Lung (tissue), 12 donors: ENCODE measurements around the gene TOMM70. TPM values are rescaled to one million over a fixed set of nuclear protein-coding genes. Genes with fewer than 3 reads are reported as not detected.

ENCODE experiments used
- ATAC-seq: fragments of 200-7000 bp; cut with Tn5 transposase; one replicate; pipeline ENCODE4 v1.9.1; 2020; ENCODE audit warnings: moderate number of reproducible peaks; ENCODE audit not compliant: insufficient read depth, low FRiP score
- DNase-seq, 3 donors: peaks; one replicate each; pipeline ENCODE4 v3.0.0-alpha.2; 2013 to 2017
- H3K27ac ChIP-seq, 2 donors: one replicate each; pipeline ENCODE4 v1.5.1; 2013; ENCODE audit warnings: mild to moderate bottlenecking in 2 of 2, moderate library complexity in 2 of 2, control low read depth in 1 of 2, inconsistent platforms in 1 of 2, low read depth in 1 of 2, low read length in 1 of 2
- H3K27me3 ChIP-seq, 3 donors: one replicate each; pipeline ENCODE4 v1.5.1; 2013; ENCODE audit warnings: low read length in 2 of 3; ENCODE audit not compliant: control insufficient read depth in 3 of 3, insufficient read depth in 3 of 3
- H3K36me3 ChIP-seq, 4 donors: one replicate each; pipeline ENCODE4 v1.5.1; 2013; ENCODE audit warnings: low read length in 4 of 4, mild to moderate bottlenecking in 1 of 4, moderate library complexity in 1 of 4; ENCODE audit not compliant: control insufficient read depth in 4 of 4, insufficient read depth in 4 of 4
- H3K4me1 ChIP-seq, 5 donors: one replicate each; pipeline ENCODE4 v1.5.1; 2013; ENCODE audit warnings: low read length in 5 of 5, mild to moderate bottlenecking in 2 of 5, moderate library complexity in 1 of 5; ENCODE audit not compliant: control insufficient read depth in 5 of 5, insufficient read depth in 5 of 5
- H3K4me3 ChIP-seq: one replicate; pipeline ENCODE4 v1.5.1; 2013; ENCODE audit warnings: mild to moderate bottlenecking, control low read depth, moderate library complexity
- H3K9ac ChIP-seq, 2 donors: one replicate each; pipeline ENCODE4 v1.5.1; 2013; ENCODE audit warnings: low read length in 2 of 2, control low read depth in 1 of 2; ENCODE audit not compliant: insufficient read depth in 1 of 2
- H3K9me3 ChIP-seq, 4 donors: one replicate each; pipeline ENCODE4 v1.5.1; 2013; ENCODE audit warnings: low read length in 3 of 4, mild to moderate bottlenecking in 1 of 4, moderate library complexity in 1 of 4; ENCODE audit not compliant: control insufficient read depth in 4 of 4, insufficient read depth in 3 of 4
- WGBS, 2 donors: extraction: QIAGEN DNeasy Blood & Tissue Kit; methylation state at CpG; one replicate each; pipeline ENCODE4 v1.1.7; 2013; 5-methylcytosine and 5-hydroxymethylcytosine counted together
- polyA plus RNA-seq, 2 donors: library from polyadenylated mRNA; stranded (reverse); fragments of 200-250 nt; gene quantifications; one replicate each; pipeline ENCODE4 v1.2.1, GENCODE V29; 2013
- total RNA-seq, 2 donors: library from RNA; depleted of rRNA in 1 of 2; stranded (reverse); fragments of >200 nt in 1 of 2; gene quantifications; one replicate each; pipeline ENCODE4 v1.2.1, GENCODE V29; 2014 to 2021
- TF ChIP-seq, protein P1 (sequence below): IDR thresholded peaks from 2 replicates; pipeline ENCODE4 v1.5.1; 2012; ENCODE audit warnings: mild to moderate bottlenecking; ENCODE audit errors: control extremely low read depth, extremely low read depth
- donor health status: control.
- donor health status: control.
- donor health status: Bipolar disorder and iron deficiency.
- donor health status: healthy.
- donor health status: DM: yes; HTN: yes; CAD: no.

TOMM70 gene
- total and polyA plus RNA-seq, 4 donors: 15.9 to 56.9 (median 22.7) TPM

DNA sequence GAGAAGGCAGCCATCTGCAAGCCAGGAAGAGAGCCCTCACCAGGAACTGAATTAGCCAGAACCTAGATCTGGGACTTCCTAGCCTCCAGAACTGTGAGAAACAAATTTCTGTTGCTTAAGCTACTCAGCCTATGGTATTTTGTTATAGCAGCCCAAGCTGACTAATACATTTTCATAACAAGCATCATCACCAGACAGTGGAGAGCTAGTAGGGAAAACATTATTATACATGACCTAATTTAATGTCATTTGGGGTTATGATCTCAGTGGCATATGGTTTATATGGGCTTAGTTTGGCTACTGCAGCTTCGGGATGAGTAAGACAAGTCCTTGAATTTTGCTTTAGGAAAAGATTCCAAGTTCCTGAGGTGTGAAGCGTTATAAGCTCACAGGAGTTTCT lies 36.1 kb upstream of the TOMM70 start:
- no peak overlapping the region for H3K4me3 ChIP-seq
- 93 to 95% methylated on average over 2 of the region's 2 CpGs for WGBS, 2 donors
- no peak overlapping the region for H3K9ac ChIP-seq
- no peak overlapping the region for H3K27ac ChIP-seq
- no peak for DNase-seq
- TF ChIP-seq, protein P1, sequence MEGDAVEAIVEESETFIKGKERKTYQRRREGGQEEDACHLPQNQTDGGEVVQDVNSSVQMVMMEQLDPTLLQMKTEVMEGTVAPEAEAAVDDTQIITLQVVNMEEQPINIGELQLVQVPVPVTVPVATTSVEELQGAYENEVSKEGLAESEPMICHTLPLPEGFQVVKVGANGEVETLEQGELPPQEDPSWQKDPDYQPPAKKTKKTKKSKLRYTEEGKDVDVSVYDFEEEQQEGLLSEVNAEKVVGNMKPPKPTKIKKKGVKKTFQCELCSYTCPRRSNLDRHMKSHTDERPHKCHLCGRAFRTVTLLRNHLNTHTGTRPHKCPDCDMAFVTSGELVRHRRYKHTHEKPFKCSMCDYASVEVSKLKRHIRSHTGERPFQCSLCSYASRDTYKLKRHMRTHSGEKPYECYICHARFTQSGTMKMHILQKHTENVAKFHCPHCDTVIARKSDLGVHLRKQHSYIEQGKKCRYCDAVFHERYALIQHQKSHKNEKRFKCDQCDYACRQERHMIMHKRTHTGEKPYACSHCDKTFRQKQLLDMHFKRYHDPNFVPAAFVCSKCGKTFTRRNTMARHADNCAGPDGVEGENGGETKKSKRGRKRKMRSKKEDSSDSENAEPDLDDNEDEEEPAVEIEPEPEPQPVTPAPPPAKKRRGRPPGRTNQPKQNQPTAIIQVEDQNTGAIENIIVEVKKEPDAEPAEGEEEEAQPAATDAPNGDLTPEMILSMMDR: no peak
- no peak for ATAC-seq
- no peaks in the 10 kb centered on the region for H3K27me3 ChIP-seq
- no peaks in the 10 kb centered on the region for H3K4me1 ChIP-seq
- no peaks in the 10 kb centered on the region for H3K9me3 ChIP-seq
- no peaks in the 10 kb centered on the region for H3K36me3 ChIP-seq

DNA sequence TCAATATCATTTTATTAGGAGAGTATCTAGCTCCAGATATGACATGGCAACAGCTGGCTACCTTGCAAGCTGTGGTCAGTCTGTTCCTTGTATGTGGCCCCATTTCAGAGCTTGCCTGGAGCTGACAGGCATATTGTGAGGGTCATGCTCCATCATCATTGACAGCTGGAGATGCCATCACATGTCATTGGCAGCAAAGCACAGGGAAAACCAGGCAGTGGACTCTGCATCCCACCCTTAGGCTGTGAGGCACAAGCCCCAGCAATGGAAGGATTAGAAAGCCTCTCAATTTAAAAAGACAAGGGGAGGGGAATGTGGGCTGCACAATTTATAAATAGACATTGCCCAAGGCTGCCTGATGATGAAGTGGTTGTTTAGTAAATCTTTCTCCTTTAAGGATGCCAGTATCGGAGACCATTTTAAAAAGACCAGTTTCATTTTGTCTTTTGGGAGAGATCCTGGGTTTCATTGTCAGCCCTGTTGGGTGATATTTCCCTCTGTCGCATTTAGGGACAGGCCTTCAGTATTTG lies 28.4 kb upstream of the TOMM70 start:
- peak overlapping the region in 1 of 2 donors; percentile 77 for H3K9ac ChIP-seq
- H3K36me3 ChIP-seq: no peaks in the 10 kb centered on the region
- no peak overlapping the region for H3K4me3 ChIP-seq
- DNase-seq: peak; percentile 13 to 58 (median 56)
- H3K27me3 ChIP-seq: no peaks in the 10 kb centered on the region
- peaks cover 2 to 43% (median 9%) of the 10 kb centered on the region in 5 donors for H3K4me1 ChIP-seq
- no peak for ATAC-seq
- H3K27ac ChIP-seq: peak overlapping the region in 1 of 2 donors; percentile 39
- 82 to 87% methylated on average over 2 of the region's 2 CpGs for WGBS, 2 donors
- H3K9me3 ChIP-seq: no peaks in the 10 kb centered on the region
- TF ChIP-seq, protein P1: no peak

DNA sequence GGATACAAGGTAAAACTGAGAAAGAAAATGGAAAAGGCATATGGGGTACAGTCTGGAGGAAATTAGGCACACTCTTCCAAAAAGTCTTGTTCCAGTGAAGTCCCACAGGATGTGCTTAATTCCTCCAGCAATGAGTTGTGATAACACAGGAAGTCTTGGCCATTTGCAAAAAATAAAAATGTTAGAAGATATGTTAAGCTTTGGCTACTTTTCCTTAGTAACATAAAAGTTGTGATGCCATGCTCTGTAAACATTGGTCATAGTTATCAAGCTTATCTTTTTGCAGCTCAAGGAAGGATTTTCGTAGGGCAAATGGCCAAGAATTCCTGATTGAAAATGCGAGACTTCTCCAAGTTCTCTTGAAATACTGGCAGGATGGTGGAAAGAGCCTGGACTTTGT lies 26.8 kb upstream of the TOMM70 start:
- H3K36me3 ChIP-seq: no peaks in the 10 kb centered on the region
- H3K9me3 ChIP-seq: no peaks in the 10 kb centered on the region
- H3K27ac ChIP-seq: no peak overlapping the region
- no peak overlapping the region for H3K9ac ChIP-seq
- no peaks in the 10 kb centered on the region for H3K27me3 ChIP-seq
- H3K4me3 ChIP-seq: no peak overlapping the region
- ATAC-seq (no peak), DNase-seq (peak; percentile 42 to 90 (median 88))
- TF ChIP-seq, protein P1: no peak
- 50 to 69% methylated on average over 2 of the region's 2 CpGs for WGBS, 2 donors
- peaks cover 2 to 43% (median 9%) of the 10 kb centered on the region in 5 donors for H3K4me1 ChIP-seq
